ENCODE results near the gene KCNJ2.

The KCNJ2 gene

GRCh38 chr17:70166615-70167014 lies 2.7 kb upstream of the KCNJ2 start:
- TF ChIP-seq, protein P1, sequence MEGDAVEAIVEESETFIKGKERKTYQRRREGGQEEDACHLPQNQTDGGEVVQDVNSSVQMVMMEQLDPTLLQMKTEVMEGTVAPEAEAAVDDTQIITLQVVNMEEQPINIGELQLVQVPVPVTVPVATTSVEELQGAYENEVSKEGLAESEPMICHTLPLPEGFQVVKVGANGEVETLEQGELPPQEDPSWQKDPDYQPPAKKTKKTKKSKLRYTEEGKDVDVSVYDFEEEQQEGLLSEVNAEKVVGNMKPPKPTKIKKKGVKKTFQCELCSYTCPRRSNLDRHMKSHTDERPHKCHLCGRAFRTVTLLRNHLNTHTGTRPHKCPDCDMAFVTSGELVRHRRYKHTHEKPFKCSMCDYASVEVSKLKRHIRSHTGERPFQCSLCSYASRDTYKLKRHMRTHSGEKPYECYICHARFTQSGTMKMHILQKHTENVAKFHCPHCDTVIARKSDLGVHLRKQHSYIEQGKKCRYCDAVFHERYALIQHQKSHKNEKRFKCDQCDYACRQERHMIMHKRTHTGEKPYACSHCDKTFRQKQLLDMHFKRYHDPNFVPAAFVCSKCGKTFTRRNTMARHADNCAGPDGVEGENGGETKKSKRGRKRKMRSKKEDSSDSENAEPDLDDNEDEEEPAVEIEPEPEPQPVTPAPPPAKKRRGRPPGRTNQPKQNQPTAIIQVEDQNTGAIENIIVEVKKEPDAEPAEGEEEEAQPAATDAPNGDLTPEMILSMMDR (conservative IDR thresholded peaks at IDR 0.05; ENCODE audit: control insufficient read depth, insufficient read depth, low read depth, low read length), result no peak
- DNase-seq (ENCODE audit: low read depth), result no peak
- no peak overlapping the region for H3K4me3 ChIP-seq (ENCODE audit: control insufficient read depth, low read depth, low read length)

- TF ChIP-seq, protein P1 (conservative IDR thresholded peaks at IDR 0.05; ENCODE audit: control insufficient read depth, insufficient read depth, low read depth, low read length), result peak; percentile 69
- peak overlapping the region; percentile 48 for H3K4me3 ChIP-seq (ENCODE audit: control insufficient read depth, low read depth, low read length)
- peak; percentile 67 for DNase-seq (ENCODE audit: low read depth)
These were observed 1.0 kb upstream of the KCNJ2 start for GRCh38 chr17:70168044-70168976.

GRCh38 chr17:70169709-70170597 lies 621 bp downstream of the KCNJ2 start:
- H3K4me3 ChIP-seq (ENCODE audit: control insufficient read depth, low read depth, low read length), result peak overlapping the region; percentile 53
- TF ChIP-seq, protein P1 (conservative IDR thresholded peaks at IDR 0.05; ENCODE audit: control insufficient read depth, insufficient read depth, low read depth, low read length), result no peak
- peak; percentile 55 for DNase-seq (ENCODE audit: low read depth)

DNA sequence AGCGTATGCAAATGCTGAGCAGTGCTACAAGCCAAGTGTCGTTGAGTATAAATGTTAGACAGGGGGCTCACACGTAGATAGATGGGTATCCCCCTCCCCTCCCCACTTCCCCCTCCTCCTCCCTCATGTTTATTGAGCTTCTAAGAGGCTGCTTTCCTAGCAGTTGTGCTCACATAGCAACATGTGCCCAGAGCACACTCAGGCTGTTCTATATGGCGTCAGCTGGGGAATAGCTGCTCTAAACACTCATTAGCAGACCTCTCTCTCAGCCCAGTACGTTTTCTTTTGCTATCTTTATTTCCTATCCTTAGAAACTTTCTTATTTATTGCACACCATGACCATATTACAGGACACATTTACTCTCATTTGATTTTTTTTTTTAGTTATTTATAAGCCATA lies 1.8 kb downstream of the KCNJ2 start:
- TF ChIP-seq, protein P1 (conservative IDR thresholded peaks at IDR 0.05; ENCODE audit: control insufficient read depth, insufficient read depth, low read depth, low read length), result no peak
- DNase-seq (ENCODE audit: low read depth), result no peak
- H3K4me3 ChIP-seq (ENCODE audit: control insufficient read depth, low read depth, low read length), result no peak overlapping the region

DNA sequence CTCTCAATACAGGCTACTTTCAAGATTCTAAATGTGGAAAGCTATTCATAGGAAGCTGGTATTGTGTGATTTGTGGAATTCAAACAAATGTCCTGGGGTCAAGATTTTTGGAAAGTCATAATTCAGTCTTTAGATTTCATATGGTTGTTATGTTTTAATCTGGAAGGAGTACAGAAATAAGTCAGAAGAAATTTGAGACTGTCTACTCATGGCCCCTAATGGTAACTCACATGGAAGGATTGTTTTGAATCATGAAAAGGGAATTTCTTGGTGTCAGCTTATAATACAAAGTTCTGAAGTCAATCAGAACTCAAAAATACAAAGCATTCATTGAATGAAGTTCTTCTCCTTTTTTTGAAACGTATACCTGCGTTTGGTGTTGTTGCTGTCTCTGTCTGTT lies 3.1 kb downstream of the KCNJ2 start:
- TF ChIP-seq, protein P1 (conservative IDR thresholded peaks at IDR 0.05; ENCODE audit: control insufficient read depth, insufficient read depth, low read depth, low read length), result no peak
- no peak overlapping the region for H3K4me3 ChIP-seq (ENCODE audit: control insufficient read depth, low read depth, low read length)
- DNase-seq (ENCODE audit: low read depth), result no peak

DNA sequence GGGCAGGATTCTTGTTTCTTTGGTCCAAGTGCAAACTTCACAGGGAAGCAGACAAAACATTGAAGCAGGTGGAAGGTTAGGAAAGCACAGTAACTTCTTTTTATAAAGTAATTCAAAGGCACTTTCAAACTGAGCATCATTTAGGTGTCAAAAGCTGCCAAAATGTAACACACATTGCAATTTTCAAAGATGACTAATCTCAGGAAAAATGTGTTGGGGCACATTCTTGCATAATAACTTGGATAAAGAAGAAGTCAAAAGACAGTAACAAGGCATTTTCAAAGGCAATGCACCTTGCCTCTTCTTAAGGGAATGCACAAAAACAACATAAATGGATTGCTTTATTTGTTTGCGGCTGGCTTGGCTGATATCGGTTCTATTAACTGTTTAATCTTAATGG lies 3.6 kb downstream of the KCNJ2 start:
- TF ChIP-seq, protein P1 (conservative IDR thresholded peaks at IDR 0.05; ENCODE audit: control insufficient read depth, insufficient read depth, low read depth, low read length), result no peak
- H3K4me3 ChIP-seq (ENCODE audit: control insufficient read depth, low read depth, low read length), result no peak overlapping the region
- DNase-seq (ENCODE audit: low read depth), result no peak
